GM03348 (cell line): ENCODE measurements around the gene SLC4A3.
"Not testable (repeated sequence)": the region's sequence is repeated elsewhere in the genome, so short reads cannot be mapped to it uniquely, and the experiment has no call there.

ENCODE experiments used
- DNase-seq: peaks from one replicate; pipeline ENCODE4 v3.0.0; 2012; ENCODE audit warnings: low spot score

Gene SLC4A3

GRCh38 chr2:219681694-219682300, 54.4 kb downstream of the SLC4A3 start:
- peak; percentile 51 for DNase-seq

GRCh38 chr2:219683474-219683873, 56.0 kb downstream of the SLC4A3 start:
- not testable (repeated sequence) for DNase-seq

DNA sequence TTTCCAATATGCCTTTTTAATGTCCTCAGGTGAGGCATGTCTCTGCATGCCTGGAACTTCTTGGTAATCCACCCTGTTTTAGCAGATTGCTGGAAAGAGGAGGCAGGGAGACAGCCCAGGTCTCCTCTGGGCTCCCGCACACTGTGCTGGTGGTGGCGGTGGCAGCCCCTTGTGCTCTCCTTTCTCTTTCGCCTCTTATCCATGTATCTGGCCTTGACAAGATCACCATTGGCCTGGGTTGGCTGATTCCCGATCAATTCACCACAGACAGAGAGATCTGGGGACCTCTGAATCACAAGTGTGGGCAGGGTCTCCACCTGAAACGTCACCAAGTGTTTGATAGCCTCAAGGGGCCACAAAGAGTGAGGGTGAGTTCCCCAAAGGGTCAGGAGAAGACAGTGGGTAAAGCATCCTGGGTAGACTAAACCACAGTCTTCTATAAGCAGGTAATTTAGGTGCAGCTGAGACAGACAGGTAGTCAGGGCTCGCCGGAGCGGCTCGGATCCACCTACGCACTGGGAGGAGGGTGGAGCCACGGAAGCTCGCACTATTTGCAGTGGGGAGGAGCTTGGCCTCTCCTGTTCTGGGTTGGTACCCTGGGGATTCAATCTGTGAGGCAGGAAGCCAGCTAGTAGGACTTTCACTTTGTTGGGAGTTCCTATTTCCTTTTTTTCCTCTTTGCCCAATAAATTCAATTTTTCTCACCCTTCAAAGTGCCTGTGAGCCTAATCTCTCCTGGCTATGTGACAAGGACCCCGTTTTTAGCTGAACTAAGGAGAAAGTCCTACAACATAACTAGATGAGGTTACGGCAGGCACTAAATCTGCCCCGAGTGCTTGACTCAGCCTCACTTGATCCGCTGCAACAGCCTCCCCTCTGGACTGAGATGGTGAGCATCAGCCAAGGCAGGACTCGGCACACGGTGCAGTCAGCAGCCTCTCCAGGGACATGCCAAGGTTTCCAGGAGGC, 57.6 kb downstream of the SLC4A3 start:
- DNase-seq: peak; percentile 84

DNA sequence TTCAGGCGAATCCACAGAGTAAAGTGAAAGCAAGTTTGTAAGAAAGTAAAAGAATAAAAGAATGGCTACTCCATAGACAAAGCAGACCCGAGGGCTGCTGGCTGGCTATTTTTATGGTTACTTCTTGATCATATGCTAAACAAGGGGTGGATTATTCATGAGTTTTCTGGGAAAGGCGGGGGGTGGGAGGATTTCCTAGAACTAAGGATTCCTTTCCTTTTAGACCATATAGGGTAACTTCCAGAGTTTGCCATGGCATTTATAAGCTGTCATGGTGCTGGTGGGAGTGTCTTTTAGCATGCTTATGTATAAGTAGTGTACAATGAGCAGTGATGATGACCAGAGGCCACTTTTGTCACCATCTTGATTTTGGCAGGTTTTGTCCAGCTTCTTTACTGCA, 59.8 kb downstream of the SLC4A3 start:
- DNase-seq: peak; percentile 23

DNA sequence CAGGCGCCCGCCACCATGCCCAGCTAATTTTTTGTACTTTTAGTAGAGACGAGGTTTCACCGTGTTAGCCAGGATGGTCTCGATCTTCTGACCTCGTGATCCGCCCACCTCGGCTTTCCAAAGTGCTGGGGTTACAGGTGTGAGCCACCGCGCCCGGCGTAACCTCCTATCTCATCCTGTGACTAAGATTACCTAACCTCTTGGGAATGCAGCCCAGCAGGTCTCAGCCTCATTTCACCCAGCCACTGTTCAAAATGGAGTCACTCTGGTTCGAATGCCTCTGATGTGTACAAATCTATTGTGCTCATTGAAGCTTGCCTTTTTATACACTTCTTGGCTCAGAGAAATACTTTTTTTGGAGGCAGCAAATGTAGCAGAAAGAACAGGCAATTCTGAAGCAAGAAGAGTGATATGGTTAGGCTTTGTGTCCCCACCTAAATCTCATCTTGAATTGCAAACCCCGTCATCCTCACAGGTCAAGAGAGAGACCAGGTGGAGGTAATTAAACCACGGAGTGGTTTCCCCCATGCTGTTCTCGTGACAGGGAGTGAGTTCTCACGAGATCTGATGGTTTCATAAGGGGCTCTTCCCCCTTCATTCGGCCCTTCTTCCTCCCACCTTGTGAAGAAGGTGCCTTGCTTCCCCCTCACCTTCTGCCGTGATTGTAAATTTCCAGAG, 60.6 kb downstream of the SLC4A3 start:
- DNase-seq: no peak

- peak; percentile 90 for DNase-seq
These were observed 61.4 kb downstream of the SLC4A3 start for GRCh38 chr2:219688560-219689445.

- DNase-seq: peak; percentile 73
These were observed 62.5 kb downstream of the SLC4A3 start for GRCh38 chr2:219689676-219690628.

- no peak for DNase-seq
These were observed 64.1 kb downstream of the SLC4A3 start for GRCh38 chr2:219691571-219691970.
